ENCODE measurements around the gene PSMG4. TPM values are rescaled to one million over a fixed set of nuclear protein-coding genes. Genes with fewer than 3 reads are reported as not detected.
A peak's percentile ranks its signal among the peaks of the same experiment; 100 is the strongest.

PSMG4 gene
- total and polyA plus RNA-seq, 2 of the 8 experiments (the other 6 are each of a cell fraction or from before 2014, with no cell fraction given), result 40.6 to 113 TPM

- H3K18ac ChIP-seq (ENCODE audit: extremely low read depth, low read length), result peak overlapping the region; percentile 88; the same call in 1 of the 2 replicates
- FAIRE-seq (no peak), DNase-seq (ENCODE audit: low read depth in 1 of 2, low spot score in 2 of 2) (peak in 1 of 2 experiments; percentile 64)
- H3K4me1 ChIP-seq (replicated peaks in 1 of 4; ENCODE audit: control insufficient read depth in 3 of 4, insufficient read depth in 4 of 4, low read length in 3 of 4), result peaks cover 4 to 22% (median 16%) of the 10 kb centered on the region in 4 experiments; a peak in 6 of 7 replicates
- H2BK20ac ChIP-seq (ENCODE audit: low read length), result no peak overlapping the region
- ChIA-PET POLR2A (ENCODE audit: partially characterized antibody) (interaction anchor here (0.7 to 7.6 kb wide), 30 partner anchors 9 to 401 kb away, joined by 3 to 122 read pairs (median 5); partner anchors contain the start of genes PSMG4, RIPK1 and TUBB2A), CTCF (ENCODE audit: partially characterized antibody) (interaction anchor here (0.7 to 17.3 kb wide), 12 partner anchors 11 to 151 kb away, joined by 3 to 263 read pairs (median 4); no protein-coding TSS in a partner anchor)
- no peak overlapping the region for H3K4ac ChIP-seq (replicated peaks; ENCODE audit: insufficient read length, low read depth, low read length)
- H2BK5ac ChIP-seq (ENCODE audit: low read depth, low read length), result peak overlapping the region; percentile 88
- 0 out of 2 replicates have a peak overlapping the region, but pooled peaks have one; percentile 9 for H2BK12ac ChIP-seq (ENCODE audit: low read depth, low read length)
- peaks cover 15 to 20% of the 10 kb centered on the region in 2 experiments for H4K20me1 ChIP-seq (replicated peaks in 1 of 2; ENCODE audit: control insufficient read depth in 1 of 2, insufficient read depth in 2 of 2, low read length in 2 of 2)
- peak overlapping the region; percentile 82 to 93 (median 88) for H3K9ac ChIP-seq (replicated peaks in 1 of 4; ENCODE audit: extremely low read depth in 1 of 4, low read depth in 3 of 4, low read length in 3 of 4)
- peak overlapping the region; percentile 87 to 99 (median 94) for H3K4me3 ChIP-seq (ENCODE audit: extremely low read depth in 1 of 4, insufficient read depth in 2 of 4, low read depth in 3 of 4, low read length in 4 of 4)
- H3K9me3 ChIP-seq (ENCODE audit: insufficient read depth in 2 of 2, low read depth in 1 of 2, low read length in 1 of 2), result no peaks in the 10 kb centered on the region
- H2BK15ac ChIP-seq (ENCODE audit: low read length), result no peak overlapping the region
- H3K79me2 ChIP-seq (ENCODE audit: control insufficient read depth in 1 of 2, insufficient read depth in 2 of 2, low read length in 2 of 2), result peaks cover 15 to 19% of the 10 kb centered on the region in 2 experiments
- H3K36me3 ChIP-seq (ENCODE audit: control insufficient read depth in 2 of 4, insufficient read depth in 4 of 4, low read length in 3 of 4), result peaks cover 4 to 24% (median 10%) of the 10 kb centered on the region in 4 experiments
- 2% methylated on average over 45 of the region's 54 CpGs; no CpG with 5 or more reads in 1 of the 2 experiments for WGBS, 2 experiments (ENCODE audit: extremely low coverage in 1 of 2, insufficient coverage in 1 of 2, insufficient read length in 1 of 2, insufficient replicate concordance in 2 of 2, low coverage in 1 of 2, low lambda C conversion rate in 2 of 2, missing lambda C conversion rate in 1 of 2)
- H4K5ac ChIP-seq (ENCODE audit: insufficient read length, low read depth, low read length), result no peak overlapping the region
- H2AFZ ChIP-seq (ENCODE audit: low read length), result no peak overlapping the region
- H3K4me2 ChIP-seq (ENCODE audit: insufficient read depth in 1 of 2, low read depth in 2 of 2, low read length in 2 of 2), result peak overlapping the region; percentile 91 to 98
- peaks cover 41% of the 10 kb centered on the region for H3K23me2 ChIP-seq (ENCODE audit: low read depth, low read length)
- peak overlapping the region; percentile 59 for H4K91ac ChIP-seq (replicated peaks; ENCODE audit: insufficient read length, low read length)
- no peak overlapping the region for H2BK120ac ChIP-seq (replicated peaks; ENCODE audit: low read depth, low read length)
- peaks cover 0 to 23% (median 19%) of the 10 kb centered on the region in 4 experiments; a peak in 6 of 7 replicates for H3K27me3 ChIP-seq (replicated peaks in 1 of 4; ENCODE audit: control insufficient read depth in 3 of 4, extremely low read depth in 1 of 4, insufficient read depth in 3 of 4, low read length in 3 of 4)
- H3K27ac ChIP-seq (ENCODE audit: low read depth, low read length), result peak overlapping the region; percentile 75
- H4K8ac ChIP-seq (ENCODE audit: extremely low read depth, insufficient read depth, low read length), result peak overlapping the region; percentile 96; the same call in 1 of the 2 replicates
- no peak overlapping the region for H3K23ac ChIP-seq (ENCODE audit: insufficient read length)
- H3K79me1 ChIP-seq (ENCODE audit: low read depth, low read length), result peaks cover 5% of the 10 kb centered on the region; the same call in 1 of the 2 replicates
- peak overlapping the region; percentile 84 for H3K56ac ChIP-seq (replicated peaks; ENCODE audit: insufficient read length, low read depth, low read length)
- no peak overlapping the region for H3K14ac ChIP-seq (ENCODE audit: insufficient read length)
- H2AK5ac ChIP-seq (ENCODE audit: low read depth, low read length), result no peak overlapping the region; the same call in 1 of the 2 replicates
- TF ChIP-seq RBBP5 (IDR thresholded peaks at IDR 0.05; ENCODE audit: borderline replicate concordance, low read depth, low read length), result 0 out of 2 replicates have a peak, but pooled peaks have one; percentile 63
- TF ChIP-seq ZNF274 (IDR thresholded peaks at IDR 0.05; ENCODE audit: borderline replicate concordance, extremely low read depth, low read length), result no peak
- TF ChIP-seq JUN (IDR thresholded peaks at IDR 0.05; ENCODE audit: low read depth, low read length), result no peak
- TF ChIP-seq TAF7 (optimal IDR thresholded peaks at IDR 0.05; ENCODE audit: borderline replicate concordance, low read depth, low read length), result no peak
- no peak for TF ChIP-seq USF2 (IDR thresholded peaks at IDR 0.05; ENCODE audit: low read length)
- no peak for TF ChIP-seq PHF8 (conservative IDR thresholded peaks at IDR 0.05; ENCODE audit: low read depth, low read length)
- TF ChIP-seq E2F6 (IDR thresholded peaks at IDR 0.05), result 0 out of 2 replicates have a peak, but pooled peaks have one; percentile 29
- TF ChIP-seq SP2 (IDR thresholded peaks at IDR 0.05; ENCODE audit: low read length), result no peak
Observed at GRCh38 chr6:3226481-3227362, 32.0 kb upstream of the PSMG4 start.

Data from H1 (cell line).